ENCODE results near the gene ATAD2B. TPM values are rescaled to one million over a fixed set of nuclear protein-coding genes. Genes with fewer than 3 reads are reported as not detected.

The ATAD2B gene
- polyA plus RNA-seq, 1 of the 3 experiments (the other 2 are of a cell fraction): 1.3 TPM

- no peaks in the 10 kb centered on the region for H3K9me2 ChIP-seq
- no peak overlapping the region for H3K4me2 ChIP-seq
- peaks cover 5% of the 10 kb centered on the region; the same call in 1 of the 2 replicates for H4K20me1 ChIP-seq (ENCODE audit: insufficient read depth)
- peaks cover 14% of the 10 kb centered on the region for H3F3A ChIP-seq (replicated peaks; ENCODE audit: insufficient read depth)
- no peaks in the 10 kb centered on the region for H3K27me3 ChIP-seq (ENCODE audit: insufficient read depth)
- DNase-seq: no peak
- H3K9me3 ChIP-seq: no peaks in the 10 kb centered on the region
- no peaks in the 10 kb centered on the region for H3K79me2 ChIP-seq (ENCODE audit: insufficient read depth)
- 50% methylated on average over 2 of the region's 2 CpGs for WGBS (ENCODE audit: low lambda C conversion rate)
- H3K9ac ChIP-seq: no peak overlapping the region
- H3K36me3 ChIP-seq (replicated peaks in 1 of 2; ENCODE audit: control insufficient read depth in 1 of 2, insufficient read depth in 2 of 2, low read length in 1 of 2): peaks cover 17 to 23% of the 10 kb centered on the region in 2 experiments
- peaks cover 2 to 16% of the 10 kb centered on the region in 2 experiments; a peak in 3 of 4 replicates for H3K4me1 ChIP-seq (ENCODE audit: control insufficient read depth in 1 of 2, insufficient read depth in 2 of 2, low read depth in 1 of 2, low read length in 1 of 2)
- H2AFZ ChIP-seq (ENCODE audit: low read depth): no peak overlapping the region
- CTCF ChIA-PET: interaction anchor here (1.0 to 2.9 kb wide), 3 partner anchors 10 to 20 kb away, joined by 3 to 17 read pairs (median 3); no protein-coding TSS in a partner anchor
- POLR2A ChIA-PET: no interaction called here
- no peak for TF ChIP-seq FOXJ3 (CRISPR knock-in tag; IDR thresholded peaks at IDR 0.05)
- TF ChIP-seq TCF12 (IDR thresholded peaks at IDR 0.05): no peak
- TF ChIP-seq TEAD4 (IDR thresholded peaks at IDR 0.05; ENCODE audit: borderline replicate concordance, insufficient read depth): no peak
- TF ChIP-seq MXI1 (IDR thresholded peaks at IDR 0.05; ENCODE audit: low read depth, low read length): no peak
- no peak for TF ChIP-seq USF2 (IDR thresholded peaks at IDR 0.05; ENCODE audit: borderline replicate concordance, low read depth, low read length)
- TF ChIP-seq CTCF (IDR thresholded peaks at IDR 0.05): no peak
- no peak for TF ChIP-seq FOXM1 (IDR thresholded peaks at IDR 0.05; ENCODE audit: low read depth)
- no peak for TF ChIP-seq MEF2A (IDR thresholded peaks at IDR 0.05; ENCODE audit: borderline replicate concordance, low read depth)
- TF ChIP-seq YY1 (IDR thresholded peaks at IDR 0.05; ENCODE audit: low read depth): no peak
- no peak for TF ChIP-seq GABPA (IDR thresholded peaks at IDR 0.05; ENCODE audit: low read depth)
- TF ChIP-seq MAX (IDR thresholded peaks at IDR 0.05; ENCODE audit: low read depth): no peak
- TF ChIP-seq NRF1 (IDR thresholded peaks at IDR 0.05; ENCODE audit: low read depth, low read length): no peak
- TF ChIP-seq NFIC (IDR thresholded peaks at IDR 0.05; ENCODE audit: borderline replicate concordance): no peak
- TF ChIP-seq POLR2AphosphoS5 (IDR thresholded peaks at IDR 0.05; ENCODE audit: low read depth, low read length): no peak
- no peak for TF ChIP-seq JUND (IDR thresholded peaks at IDR 0.05)
- TF ChIP-seq TAF1 (IDR thresholded peaks at IDR 0.05; ENCODE audit: borderline replicate concordance, low read depth, low read length): no peak
- TF ChIP-seq EZH2phosphoT487 (IDR thresholded peaks at IDR 0.05; ENCODE audit: borderline replicate concordance, low read depth): no peak
- TF ChIP-seq GATA2 (CRISPR knock-in tag; IDR thresholded peaks at IDR 0.05): no peak
- no peak for TF ChIP-seq IRF3 (IDR thresholded peaks at IDR 0.05; ENCODE audit: low read depth, low read length)
- no peak for TF ChIP-seq ELF1 (IDR thresholded peaks at IDR 0.05)
- no peak overlapping the region for H3K4me3 ChIP-seq (ENCODE audit: low read depth in 2 of 2, low read length in 1 of 2)
- no peak overlapping the region for H3K27ac ChIP-seq (ENCODE audit: low read depth in 2 of 2, low read length in 1 of 2)
These were observed 120.7 kb downstream of the ATAD2B start for GRCh38 chr2:23806201-23806600.
